HG03025 (cell line): ENCODE measurements around the gene CCDC69.

Experiments
- ATAC-seq: cut with Tn5 transposase; IDR thresholded peaks from one replicate; pipeline ENCODE4 v1.9.1; 2021; ENCODE audit warnings: mild to moderate bottlenecking, moderate library complexity; ENCODE audit not compliant: unreplicated experiment, low FRiP score

Gene CCDC69

GRCh38 chr5:151173711-151174611, 49.9 kb downstream of the CCDC69 start:
- no peak for ATAC-seq

DNA sequence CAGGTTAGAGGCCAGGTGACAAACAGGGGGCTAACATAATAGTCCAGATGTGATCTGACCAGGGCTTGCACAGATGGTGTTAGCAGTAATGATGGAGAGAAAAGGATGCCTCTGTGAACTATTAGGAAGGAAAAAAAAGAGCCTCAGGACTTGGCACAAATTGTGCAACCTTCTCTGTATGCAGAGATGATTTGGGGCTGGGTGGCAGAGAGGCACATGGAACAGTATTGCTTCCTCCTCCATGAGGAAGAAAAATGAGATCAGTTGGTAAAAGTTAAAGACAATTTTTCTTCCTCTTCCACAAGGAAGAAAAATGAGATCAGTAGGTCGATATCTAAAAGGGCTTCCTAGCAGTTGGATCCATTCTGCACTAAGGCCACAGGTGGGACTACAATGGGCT, 52.4 kb downstream of the CCDC69 start:
- no peak for ATAC-seq

DNA sequence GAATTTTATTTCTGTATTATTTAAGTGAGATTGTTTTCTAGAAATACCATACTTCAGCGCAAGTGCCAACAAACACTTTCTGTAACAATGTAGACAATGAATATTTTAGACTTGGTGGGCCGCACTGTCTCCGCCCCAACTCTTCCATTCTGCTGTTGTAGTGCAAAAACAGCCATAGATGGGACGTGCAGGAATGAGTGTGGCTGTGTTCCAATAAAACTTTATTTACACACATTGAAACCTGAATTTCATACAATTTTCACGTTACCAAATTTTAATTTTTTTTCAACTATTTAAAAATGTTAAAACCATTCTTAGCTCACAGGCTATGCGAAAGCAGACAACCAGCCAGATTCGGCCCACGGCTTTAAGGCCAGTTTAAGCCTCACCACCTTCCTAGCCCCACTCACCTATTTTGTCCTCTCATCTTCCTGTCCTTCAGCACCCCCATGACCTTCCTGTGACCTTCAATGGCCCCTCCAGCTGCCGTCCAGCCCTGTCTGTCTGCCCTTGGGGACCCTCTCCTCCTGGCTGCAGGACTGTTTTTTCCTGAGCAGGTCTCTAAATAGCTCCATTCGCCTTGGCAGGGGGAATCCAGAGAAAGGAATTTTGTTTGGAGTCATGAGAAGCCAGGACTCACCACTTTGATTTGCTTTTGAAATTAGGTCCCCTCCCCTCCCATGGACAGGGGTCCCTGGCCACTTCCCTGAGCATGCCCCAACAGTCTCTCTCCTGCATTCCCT, 55.1 kb downstream of the CCDC69 start:
- no peak for ATAC-seq

- ATAC-seq: no peak
Observed at GRCh38 chr5:151167022-151167421, 56.9 kb downstream of the CCDC69 start.

GRCh38 chr5:151164687-151165392, 59.1 kb downstream of the CCDC69 start:
- ATAC-seq: peak; percentile 65

GRCh38 chr5:151162776-151163175, 61.1 kb downstream of the CCDC69 start:
- ATAC-seq: no peak

- ATAC-seq: no peak
Observed at GRCh38 chr5:151159649-151160373, 64.1 kb downstream of the CCDC69 start.

- no peak for ATAC-seq
Observed at GRCh38 chr5:151158287-151158661, 65.6 kb downstream of the CCDC69 start.

GRCh38 chr5:151157426-151158286, 66.2 kb downstream of the CCDC69 start, which contains the start of gene ANXA6:
Gene ANXA6 (minus strand): TSS chr5:151157779. CDS start chr5:151147901, 9,878 bp downstream.
- ATAC-seq: peak; percentile 43

DNA sequence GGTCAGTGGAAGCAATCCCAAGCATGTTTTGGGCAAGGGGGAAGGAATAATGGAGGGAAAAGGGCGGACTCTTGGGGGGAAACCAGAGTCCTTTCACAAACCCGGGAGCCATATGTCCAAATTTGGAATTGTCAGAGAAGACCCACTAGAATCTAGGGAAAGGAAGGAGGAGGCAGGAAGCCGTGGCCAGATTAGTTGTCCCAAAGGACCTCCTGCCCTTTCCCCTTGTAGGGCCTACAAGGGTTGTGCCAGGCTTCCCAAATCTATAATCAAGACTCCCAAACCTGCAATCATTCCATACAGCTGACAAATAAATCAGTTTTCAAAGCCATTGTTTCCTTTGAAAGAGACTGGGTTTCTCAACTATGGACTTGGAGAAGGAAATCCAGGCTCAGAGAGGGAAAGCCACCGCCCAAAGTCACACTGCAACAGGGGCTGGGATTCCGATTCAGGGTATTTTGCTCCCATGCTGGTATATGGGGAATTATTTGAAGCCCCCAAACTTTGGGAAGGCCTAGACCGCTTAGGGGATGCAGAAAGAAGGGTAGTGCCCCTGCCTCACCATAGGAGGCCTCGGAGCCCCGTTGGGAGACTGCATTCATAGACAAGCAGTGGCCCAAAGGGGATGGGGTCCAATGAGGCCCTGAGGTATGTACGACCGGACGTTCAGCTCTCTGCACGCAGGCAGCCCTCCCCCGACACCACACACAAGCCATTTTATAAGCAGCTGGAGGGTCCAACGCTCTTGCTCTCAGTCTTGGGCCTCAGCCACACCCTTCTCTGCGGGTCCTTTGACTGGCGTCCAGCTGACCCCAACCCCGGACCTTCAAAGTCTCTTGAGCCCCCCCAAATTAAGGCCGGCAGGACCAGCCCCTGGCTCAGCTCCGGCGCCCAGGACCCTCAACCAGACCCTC, 67.1 kb downstream of the CCDC69 start:
- ATAC-seq: no peak

DNA sequence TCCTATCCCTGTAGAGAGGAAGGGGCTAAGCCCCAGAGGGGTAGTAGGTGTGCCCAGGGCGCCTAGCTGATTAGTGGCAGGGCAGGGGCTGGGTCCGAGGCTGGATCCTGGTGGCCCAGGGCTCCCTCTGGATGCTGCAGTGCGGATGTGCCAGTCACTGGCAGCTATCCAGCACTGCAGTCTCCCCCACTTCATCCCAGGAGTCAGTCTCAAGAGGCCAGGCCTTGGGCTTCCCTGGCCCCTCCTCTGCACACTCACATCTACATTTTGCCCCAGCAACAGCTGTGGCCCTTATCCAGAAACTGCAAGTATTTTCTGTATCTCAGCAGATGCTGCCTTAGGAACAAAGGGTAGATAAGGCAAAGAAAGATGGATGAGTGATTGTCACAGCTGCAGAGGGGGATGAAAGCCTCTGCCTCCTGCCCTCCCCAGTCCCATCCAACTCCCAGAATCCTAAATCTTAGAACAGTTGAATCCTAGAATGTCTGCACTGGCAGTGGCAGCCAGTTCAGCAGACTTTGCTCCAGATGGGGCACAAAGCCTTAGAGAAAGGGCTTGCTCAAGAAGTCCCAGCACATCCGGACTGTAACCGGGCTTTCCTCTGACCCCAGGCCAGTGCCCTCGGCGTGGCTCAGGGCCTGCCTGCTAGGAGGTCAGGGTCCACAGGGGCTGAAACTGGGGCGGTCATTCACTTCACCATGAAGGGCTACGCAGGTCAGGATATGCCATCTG, 68.0 kb downstream of the CCDC69 start:
- ATAC-seq: peak; percentile 30

DNA sequence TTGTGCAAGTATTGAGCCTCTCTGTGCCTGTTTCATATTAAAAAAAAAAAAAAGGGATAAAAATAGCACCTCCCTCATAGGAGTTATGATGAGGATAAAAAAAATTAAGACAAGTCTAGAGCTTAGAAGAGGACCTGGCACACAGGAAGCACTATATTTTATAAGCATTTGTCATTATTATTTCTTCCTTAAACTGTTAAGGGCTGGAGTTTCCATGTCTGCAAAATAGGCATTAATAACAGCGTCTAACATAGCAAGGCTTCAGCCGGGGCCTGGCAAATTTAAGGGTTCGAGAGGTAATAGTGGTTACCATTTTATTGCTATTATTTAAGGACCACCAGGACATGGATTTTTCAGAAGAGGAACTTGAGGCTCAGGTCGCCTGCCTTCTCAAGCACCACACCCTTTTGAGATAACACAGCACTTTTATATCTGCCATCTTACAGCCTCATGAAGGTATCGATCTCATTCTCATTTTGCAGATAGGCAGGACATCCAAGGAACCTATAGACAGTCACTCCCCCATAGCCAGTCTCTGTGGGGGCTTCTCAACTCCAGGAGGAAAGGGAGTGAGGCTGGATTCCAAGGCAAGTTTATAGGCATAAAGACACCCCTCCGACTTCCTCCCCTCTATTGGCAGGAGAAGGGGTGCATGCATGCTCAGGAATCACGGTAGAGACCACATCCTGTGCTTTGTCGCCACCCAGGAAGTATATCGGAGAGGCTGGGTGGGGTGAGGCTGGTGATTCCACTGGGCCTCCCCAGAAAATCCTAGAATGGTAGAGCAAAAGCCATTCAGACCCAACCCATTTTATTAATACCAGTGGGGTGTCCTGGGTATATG, 68.7 kb downstream of the CCDC69 start:
- no peak for ATAC-seq

DNA sequence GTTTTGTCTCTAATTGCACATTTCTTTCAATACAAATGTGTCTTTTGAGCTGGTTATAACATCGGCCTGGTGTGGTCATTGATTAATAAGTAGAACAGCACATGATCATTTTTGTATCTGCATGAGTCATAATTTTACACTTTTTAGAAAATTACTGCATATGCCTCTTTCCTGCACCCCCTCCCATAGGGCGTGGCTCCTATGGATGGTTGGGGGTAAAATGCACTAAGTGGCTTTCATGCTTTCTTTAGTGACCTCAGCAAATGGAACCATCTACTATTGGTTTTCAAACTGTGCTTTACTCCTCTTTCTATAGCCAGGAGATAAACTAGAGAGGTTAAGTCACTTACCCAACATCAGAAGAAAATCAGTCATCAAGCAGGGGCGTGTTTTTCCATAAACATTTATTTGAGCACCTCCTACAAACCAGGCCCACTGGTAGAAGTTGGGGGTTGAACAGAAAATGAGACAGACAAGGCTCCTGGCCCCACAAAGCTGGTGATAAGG, 70.1 kb downstream of the CCDC69 start:
- ATAC-seq: no peak

- ATAC-seq: no peak
Observed at GRCh38 chr5:151153300-151153699, 70.6 kb downstream of the CCDC69 start.

GRCh38 chr5:151151793-151152192, 72.1 kb downstream of the CCDC69 start:
- ATAC-seq: no peak

DNA sequence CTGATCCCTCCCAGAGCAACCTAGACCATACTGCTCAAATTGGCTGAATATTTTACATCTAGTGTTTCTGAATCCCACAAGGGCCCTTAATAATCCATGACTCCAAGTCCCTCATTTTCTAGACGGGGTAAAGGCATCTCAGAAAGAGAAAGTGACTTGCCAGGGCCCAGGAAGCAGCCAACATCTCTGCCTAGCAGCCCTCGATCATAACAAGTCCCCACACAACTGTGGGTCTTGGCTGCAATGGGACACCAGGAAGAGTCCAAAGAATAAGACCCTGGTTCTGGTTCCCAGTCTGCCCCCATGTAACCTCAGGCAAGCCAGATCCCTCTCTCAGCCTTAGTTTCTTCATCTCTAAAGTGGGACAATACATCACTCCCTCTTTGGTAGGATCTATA, 72.6 kb downstream of the CCDC69 start:
- no peak for ATAC-seq
